Measurements from ENCODE around the gene HTR5A. TPM values are rescaled to one million over a fixed set of nuclear protein-coding genes. Genes with fewer than 3 reads are reported as not detected.

Gene HTR5A
- total and polyA plus RNA-seq, 2 of the 13 experiments (the other 11 are each of a cell fraction or from before 2014, with no cell fraction given), result not detected

DNA sequence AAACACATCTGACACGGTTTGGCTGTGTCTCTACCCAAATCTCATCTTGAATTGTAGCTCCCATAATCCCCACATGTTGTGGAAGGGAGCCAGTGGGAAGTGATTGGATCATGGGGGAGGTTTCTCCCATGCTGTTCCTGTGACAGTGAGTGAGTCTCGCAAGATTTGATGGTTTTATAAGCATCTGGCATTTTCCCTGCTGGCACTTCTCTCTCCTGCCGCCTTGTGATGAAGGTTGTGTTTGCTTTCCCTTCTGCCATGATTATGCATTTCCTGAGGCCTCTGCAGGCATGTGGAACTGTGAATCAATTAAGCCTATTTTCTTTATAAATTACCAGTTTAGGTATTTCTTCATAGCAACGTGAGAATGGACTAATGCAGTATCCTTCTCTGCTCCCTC, 5.9 kb upstream of the HTR5A start:
- POLR2A ChIA-PET, result no interaction called here
- TF ChIP-seq KAT8 (CRISPR knock-in tag; IDR thresholded peaks at IDR 0.05), result no peak
- no peak for TF ChIP-seq HMG20A (CRISPR knock-in tag; IDR thresholded peaks at IDR 0.05; ENCODE audit: borderline replicate concordance)
- TF ChIP-seq, protein P1, sequence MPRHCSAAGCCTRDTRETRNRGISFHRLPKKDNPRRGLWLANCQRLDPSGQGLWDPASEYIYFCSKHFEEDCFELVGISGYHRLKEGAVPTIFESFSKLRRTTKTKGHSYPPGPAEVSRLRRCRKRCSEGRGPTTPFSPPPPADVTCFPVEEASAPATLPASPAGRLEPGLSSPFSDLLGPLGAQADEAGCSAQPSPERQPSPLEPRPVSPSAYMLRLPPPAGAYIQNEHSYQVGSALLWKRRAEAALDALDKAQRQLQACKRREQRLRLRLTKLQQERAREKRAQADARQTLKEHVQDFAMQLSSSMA (CRISPR knock-in tag; IDR thresholded peaks at IDR 0.05), result no peak
- TF ChIP-seq, protein P2, sequence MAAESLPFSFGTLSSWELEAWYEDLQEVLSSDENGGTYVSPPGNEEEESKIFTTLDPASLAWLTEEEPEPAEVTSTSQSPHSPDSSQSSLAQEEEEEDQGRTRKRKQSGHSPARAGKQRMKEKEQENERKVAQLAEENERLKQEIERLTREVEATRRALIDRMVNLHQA (CRISPR knock-in tag; IDR thresholded peaks at IDR 0.05), result no peak
- no peak for TF ChIP-seq MED1 (CRISPR knock-in tag; IDR thresholded peaks at IDR 0.05)
- TF ChIP-seq, protein P3, sequence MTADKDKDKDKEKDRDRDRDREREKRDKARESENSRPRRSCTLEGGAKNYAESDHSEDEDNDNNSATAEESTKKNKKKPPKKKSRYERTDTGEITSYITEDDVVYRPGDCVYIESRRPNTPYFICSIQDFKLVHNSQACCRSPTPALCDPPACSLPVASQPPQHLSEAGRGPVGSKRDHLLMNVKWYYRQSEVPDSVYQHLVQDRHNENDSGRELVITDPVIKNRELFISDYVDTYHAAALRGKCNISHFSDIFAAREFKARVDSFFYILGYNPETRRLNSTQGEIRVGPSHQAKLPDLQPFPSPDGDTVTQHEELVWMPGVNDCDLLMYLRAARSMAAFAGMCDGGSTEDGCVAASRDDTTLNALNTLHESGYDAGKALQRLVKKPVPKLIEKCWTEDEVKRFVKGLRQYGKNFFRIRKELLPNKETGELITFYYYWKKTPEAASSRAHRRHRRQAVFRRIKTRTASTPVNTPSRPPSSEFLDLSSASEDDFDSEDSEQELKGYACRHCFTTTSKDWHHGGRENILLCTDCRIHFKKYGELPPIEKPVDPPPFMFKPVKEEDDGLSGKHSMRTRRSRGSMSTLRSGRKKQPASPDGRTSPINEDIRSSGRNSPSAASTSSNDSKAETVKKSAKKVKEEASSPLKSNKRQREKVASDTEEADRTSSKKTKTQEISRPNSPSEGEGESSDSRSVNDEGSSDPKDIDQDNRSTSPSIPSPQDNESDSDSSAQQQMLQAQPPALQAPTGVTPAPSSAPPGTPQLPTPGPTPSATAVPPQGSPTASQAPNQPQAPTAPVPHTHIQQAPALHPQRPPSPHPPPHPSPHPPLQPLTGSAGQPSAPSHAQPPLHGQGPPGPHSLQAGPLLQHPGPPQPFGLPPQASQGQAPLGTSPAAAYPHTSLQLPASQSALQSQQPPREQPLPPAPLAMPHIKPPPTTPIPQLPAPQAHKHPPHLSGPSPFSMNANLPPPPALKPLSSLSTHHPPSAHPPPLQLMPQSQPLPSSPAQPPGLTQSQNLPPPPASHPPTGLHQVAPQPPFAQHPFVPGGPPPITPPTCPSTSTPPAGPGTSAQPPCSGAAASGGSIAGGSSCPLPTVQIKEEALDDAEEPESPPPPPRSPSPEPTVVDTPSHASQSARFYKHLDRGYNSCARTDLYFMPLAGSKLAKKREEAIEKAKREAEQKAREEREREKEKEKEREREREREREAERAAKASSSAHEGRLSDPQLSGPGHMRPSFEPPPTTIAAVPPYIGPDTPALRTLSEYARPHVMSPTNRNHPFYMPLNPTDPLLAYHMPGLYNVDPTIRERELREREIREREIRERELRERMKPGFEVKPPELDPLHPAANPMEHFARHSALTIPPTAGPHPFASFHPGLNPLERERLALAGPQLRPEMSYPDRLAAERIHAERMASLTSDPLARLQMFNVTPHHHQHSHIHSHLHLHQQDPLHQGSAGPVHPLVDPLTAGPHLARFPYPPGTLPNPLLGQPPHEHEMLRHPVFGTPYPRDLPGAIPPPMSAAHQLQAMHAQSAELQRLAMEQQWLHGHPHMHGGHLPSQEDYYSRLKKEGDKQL (CRISPR knock-in tag; IDR thresholded peaks at IDR 0.05; ENCODE audit: low read depth), result no peak
- TF ChIP-seq, protein P4, sequence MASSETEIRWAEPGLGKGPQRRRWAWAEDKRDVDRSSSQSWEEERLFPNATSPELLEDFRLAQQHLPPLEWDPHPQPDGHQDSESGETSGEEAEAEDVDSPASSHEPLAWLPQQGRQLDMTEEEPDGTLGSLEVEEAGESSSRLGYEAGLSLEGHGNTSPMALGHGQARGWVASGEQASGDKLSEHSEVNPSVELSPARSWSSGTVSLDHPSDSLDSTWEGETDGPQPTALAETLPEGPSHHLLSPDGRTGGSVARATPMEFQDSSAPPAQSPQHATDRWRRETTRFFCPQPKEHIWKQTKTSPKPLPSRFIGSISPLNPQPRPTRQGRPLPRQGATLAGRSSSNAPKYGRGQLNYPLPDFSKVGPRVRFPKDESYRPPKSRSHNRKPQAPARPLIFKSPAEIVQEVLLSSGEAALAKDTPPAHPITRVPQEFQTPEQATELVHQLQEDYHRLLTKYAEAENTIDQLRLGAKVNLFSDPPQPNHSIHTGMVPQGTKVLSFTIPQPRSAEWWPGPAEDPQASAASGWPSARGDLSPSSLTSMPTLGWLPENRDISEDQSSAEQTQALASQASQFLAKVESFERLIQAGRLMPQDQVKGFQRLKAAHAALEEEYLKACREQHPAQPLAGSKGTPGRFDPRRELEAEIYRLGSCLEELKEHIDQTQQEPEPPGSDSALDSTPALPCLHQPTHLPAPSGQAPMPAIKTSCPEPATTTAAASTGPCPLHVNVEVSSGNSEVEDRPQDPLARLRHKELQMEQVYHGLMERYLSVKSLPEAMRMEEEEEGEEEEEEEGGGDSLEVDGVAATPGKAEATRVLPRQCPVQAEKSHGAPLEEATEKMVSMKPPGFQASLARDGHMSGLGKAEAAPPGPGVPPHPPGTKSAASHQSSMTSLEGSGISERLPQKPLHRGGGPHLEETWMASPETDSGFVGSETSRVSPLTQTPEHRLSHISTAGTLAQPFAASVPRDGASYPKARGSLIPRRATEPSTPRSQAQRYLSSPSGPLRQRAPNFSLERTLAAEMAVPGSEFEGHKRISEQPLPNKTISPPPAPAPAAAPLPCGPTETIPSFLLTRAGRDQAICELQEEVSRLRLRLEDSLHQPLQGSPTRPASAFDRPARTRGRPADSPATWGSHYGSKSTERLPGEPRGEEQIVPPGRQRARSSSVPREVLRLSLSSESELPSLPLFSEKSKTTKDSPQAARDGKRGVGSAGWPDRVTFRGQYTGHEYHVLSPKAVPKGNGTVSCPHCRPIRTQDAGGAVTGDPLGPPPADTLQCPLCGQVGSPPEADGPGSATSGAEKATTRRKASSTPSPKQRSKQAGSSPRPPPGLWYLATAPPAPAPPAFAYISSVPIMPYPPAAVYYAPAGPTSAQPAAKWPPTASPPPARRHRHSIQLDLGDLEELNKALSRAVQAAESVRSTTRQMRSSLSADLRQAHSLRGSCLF (CRISPR knock-in tag; IDR thresholded peaks at IDR 0.05; ENCODE audit: borderline replicate concordance), result no peak
- no peak for TF ChIP-seq NFE2L2 (IDR thresholded peaks at IDR 0.05; ENCODE audit: low read length)
- no peak for TF ChIP-seq ZBTB8A (CRISPR knock-in tag; IDR thresholded peaks at IDR 0.05; ENCODE audit: borderline replicate concordance, low read depth)
- TF ChIP-seq, protein P5, sequence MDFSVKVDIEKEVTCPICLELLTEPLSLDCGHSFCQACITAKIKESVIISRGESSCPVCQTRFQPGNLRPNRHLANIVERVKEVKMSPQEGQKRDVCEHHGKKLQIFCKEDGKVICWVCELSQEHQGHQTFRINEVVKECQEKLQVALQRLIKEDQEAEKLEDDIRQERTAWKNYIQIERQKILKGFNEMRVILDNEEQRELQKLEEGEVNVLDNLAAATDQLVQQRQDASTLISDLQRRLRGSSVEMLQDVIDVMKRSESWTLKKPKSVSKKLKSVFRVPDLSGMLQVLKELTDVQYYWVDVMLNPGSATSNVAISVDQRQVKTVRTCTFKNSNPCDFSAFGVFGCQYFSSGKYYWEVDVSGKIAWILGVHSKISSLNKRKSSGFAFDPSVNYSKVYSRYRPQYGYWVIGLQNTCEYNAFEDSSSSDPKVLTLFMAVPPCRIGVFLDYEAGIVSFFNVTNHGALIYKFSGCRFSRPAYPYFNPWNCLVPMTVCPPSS (IDR thresholded peaks at IDR 0.05), result no peak
- no peak for TF ChIP-seq ZFP37 (CRISPR knock-in tag; IDR thresholded peaks at IDR 0.05; ENCODE audit: borderline replicate concordance)

More for the DNA sequence above, 5.9 kb upstream of the HTR5A start:
- WGBS (ENCODE audit: low lambda C conversion rate), result 2% methylated on average over 4 of the region's 4 CpGs
- ATAC-seq (no peak), FAIRE-seq (no peak), DNase-seq (ENCODE audit: low spot score) (no peak)
- in situ Hi-C loops (cut with HindIII; ENCODE audit: extremely low pct_ligation_motif_present, low pct_unique_long_range_greater_than_20kb) (no loop called here), intact Hi-C loops (cut with micrococcal nuclease; ENCODE audit: unreplicated experiment) (no loop called here)
- Histone ChIP-seq H3K36me3 (replicated peaks in 1 of 2; ENCODE audit: control insufficient read depth in 1 of 2, insufficient read depth in 2 of 2, low read length in 2 of 2) (no peaks in the 10 kb centered on the region), H3K4me3 (replicated peaks in 1 of 3; ENCODE audit: insufficient read depth in 1 of 3, low read depth in 2 of 3, low read length in 3 of 3) (no peak overlapping the region), H3K79me2 (ENCODE audit: insufficient read depth, low read length) (no peaks in the 10 kb centered on the region), H3K27ac (ENCODE audit: extremely low read length, insufficient read depth, low read length) (no peak overlapping the region), H2AFZ (ENCODE audit: low read length) (no peak overlapping the region), H3K9me3 (ENCODE audit: low read length) (no peaks in the 10 kb centered on the region), H3K4me2 (ENCODE audit: low read depth, low read length) (no peak overlapping the region), H3K4me1 (ENCODE audit: insufficient read depth, low read length) (no peaks in the 10 kb centered on the region), H3K9ac (ENCODE audit: insufficient read depth, low read depth, low read length) (no peak overlapping the region), H3K27me3 (ENCODE audit: control insufficient read depth in 1 of 2, insufficient read depth in 2 of 2, low read length in 2 of 2) (peaks cover 0 to 2% of the 10 kb centered on the region in 2 experiments; a peak in 1 of 5 replicates), H4K20me1 (ENCODE audit: insufficient read depth, low read length) (no peaks in the 10 kb centered on the region)
- CTCF ChIA-PET (ENCODE audit: low intra/inter-chr PET ratio, low total read pairs), result no interaction called here
- no TSS peak for BruUV-seq (replicated peaks)
